ENCODE data around the gene CDC34. TPM values are rescaled to one million over a fixed set of nuclear protein-coding genes. Genes with fewer than 3 reads are reported as not detected.

CDC34 gene
- total RNA-seq, 4 donors from 2014 or later, result 72.0 to 116 (median 103) TPM

DNA sequence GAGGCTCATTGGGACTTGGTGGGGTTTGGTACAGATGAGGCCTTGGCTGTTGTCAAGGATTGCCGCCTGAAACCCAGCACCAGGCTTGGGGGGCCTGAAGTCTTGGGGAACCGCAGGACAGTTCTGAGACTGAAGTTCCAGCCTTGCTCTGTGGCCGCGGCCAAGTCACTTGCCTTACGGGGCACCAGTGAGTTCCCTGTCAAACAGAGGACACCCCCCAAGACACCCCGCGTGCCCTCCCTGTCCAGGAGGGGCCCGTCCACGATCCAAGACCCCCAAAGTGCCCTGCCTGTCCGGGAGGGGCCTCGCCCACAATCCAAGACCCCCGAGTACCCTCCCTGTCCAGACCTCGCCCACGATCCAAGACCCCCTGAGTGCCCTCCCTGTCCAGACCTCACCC, 2.5 kb downstream of the CDC34 start:
- peaks cover 0 to 19% (median 4%) of the 10 kb centered on the region in 4 donors for H3K36me3 ChIP-seq
- in situ Hi-C loops (cut with MboI; ENCODE audit: low pct_ligation_motif_present in 1 of 4, low pct_unique_long_range_greater_than_20kb in 1 of 4, low sequenced_read_pairs in 3 of 4) (no loop called here), intact Hi-C loops (cut with DNase I; ENCODE audit: low total_unique reads) (loop anchor here (5.0 kb wide), 1 partner anchor 38 kb away; the partner anchor contains the start of gene BSG)
- H3K9me3 ChIP-seq, result no peaks in the 10 kb centered on the region
- WGBS, 2 donors (ENCODE audit: low coverage in 1 of 2), result 80 to 86% methylated on average over 1 to 11 of the region's 14 CpGs
- peak; percentile 14 for DNase-seq
- peak overlapping the region in 1 of 4 donors; percentile 94 for H3K4me3 ChIP-seq
- H3K27me3 ChIP-seq, result no peaks in the 10 kb centered on the region
- H3K4me1 ChIP-seq, result peaks cover 14 to 32% (median 28%) of the 10 kb centered on the region in 4 donors
- TF ChIP-seq, protein P1, sequence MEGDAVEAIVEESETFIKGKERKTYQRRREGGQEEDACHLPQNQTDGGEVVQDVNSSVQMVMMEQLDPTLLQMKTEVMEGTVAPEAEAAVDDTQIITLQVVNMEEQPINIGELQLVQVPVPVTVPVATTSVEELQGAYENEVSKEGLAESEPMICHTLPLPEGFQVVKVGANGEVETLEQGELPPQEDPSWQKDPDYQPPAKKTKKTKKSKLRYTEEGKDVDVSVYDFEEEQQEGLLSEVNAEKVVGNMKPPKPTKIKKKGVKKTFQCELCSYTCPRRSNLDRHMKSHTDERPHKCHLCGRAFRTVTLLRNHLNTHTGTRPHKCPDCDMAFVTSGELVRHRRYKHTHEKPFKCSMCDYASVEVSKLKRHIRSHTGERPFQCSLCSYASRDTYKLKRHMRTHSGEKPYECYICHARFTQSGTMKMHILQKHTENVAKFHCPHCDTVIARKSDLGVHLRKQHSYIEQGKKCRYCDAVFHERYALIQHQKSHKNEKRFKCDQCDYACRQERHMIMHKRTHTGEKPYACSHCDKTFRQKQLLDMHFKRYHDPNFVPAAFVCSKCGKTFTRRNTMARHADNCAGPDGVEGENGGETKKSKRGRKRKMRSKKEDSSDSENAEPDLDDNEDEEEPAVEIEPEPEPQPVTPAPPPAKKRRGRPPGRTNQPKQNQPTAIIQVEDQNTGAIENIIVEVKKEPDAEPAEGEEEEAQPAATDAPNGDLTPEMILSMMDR (IDR thresholded peaks at IDR 0.05), result no peak
- TF ChIP-seq POLR2A (IDR thresholded peaks at IDR 0.05) (no peak), POLR2AphosphoS5 (IDR thresholded peaks at IDR 0.05) (no peak)
- peak overlapping the region; percentile 99 for H3K27ac ChIP-seq

DNA sequence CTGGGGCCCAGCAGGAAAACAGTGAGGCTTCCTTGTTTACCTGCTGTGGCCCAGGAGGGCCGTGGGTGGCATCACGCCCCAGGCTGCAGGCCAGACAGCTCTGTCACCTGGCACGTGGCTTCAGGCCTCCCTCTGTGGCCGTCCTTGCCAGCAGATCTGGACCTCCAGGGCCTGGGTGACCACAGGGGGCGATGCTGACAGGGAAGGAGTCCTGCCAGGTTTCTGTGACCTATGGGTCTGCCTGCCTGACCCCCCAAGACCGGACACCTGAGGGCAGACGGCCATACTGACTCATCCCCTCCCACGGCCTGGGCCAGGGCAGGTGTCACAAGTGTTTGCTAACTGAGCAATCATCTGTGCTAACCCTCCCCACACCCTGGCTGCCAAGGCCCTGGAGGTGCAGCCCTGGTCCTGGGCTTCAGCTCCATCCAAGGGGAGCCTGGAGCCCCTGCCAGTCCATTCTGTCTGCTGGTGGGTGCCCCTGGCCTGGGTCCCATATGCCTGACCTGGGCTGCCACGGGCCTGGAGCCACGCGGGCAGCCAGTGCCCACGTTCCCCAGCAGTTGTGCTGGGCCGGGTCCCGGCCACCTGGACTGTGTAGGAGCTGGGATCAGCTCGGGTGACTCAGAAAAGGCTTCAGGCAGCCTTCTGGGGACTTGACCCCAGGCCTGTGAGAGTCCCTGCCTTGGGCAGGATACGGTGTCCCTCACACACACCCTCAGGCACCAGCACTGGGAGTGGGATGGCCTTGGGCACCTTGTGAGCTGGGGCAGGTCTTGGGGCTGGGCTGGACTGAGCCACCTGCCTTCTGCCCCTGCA, 3.7 kb downstream of the CDC34 start:
- H3K27me3 ChIP-seq, result no peaks in the 10 kb centered on the region
- peak overlapping the region in 2 of 4 donors; percentile 7 to 24 for H3K27ac ChIP-seq
- peak; percentile 16 for DNase-seq
- intact Hi-C loops (cut with DNase I; ENCODE audit: low total_unique reads) (no loop called here), in situ Hi-C loops (cut with MboI; ENCODE audit: low pct_ligation_motif_present in 1 of 4, low pct_unique_long_range_greater_than_20kb in 1 of 4, low sequenced_read_pairs in 3 of 4) (no loop called here)
- no peaks in the 10 kb centered on the region for H3K9me3 ChIP-seq
- 58% methylated on average over 14 of the region's 16 CpGs; no CpG with 5 or more reads in 1 of the 2 donors for WGBS, 2 donors (ENCODE audit: low coverage in 1 of 2)
- peaks cover 14 to 32% (median 28%) of the 10 kb centered on the region in 4 donors for H3K4me1 ChIP-seq
- no peak for TF ChIP-seq POLR2A (IDR thresholded peaks at IDR 0.05)
- TF ChIP-seq, protein P1 (IDR thresholded peaks at IDR 0.05), result no peak
- no peak for TF ChIP-seq POLR2AphosphoS5 (IDR thresholded peaks at IDR 0.05)
- no peak for TF ChIP-seq EP300 (IDR thresholded peaks at IDR 0.05; ENCODE audit: low read depth)
- peaks cover 0 to 25% (median 4%) of the 10 kb centered on the region in 4 donors for H3K36me3 ChIP-seq
- H3K4me3 ChIP-seq, result no peak overlapping the region

GRCh38 chr19:536031-536880, 4.7 kb downstream of the CDC34 start:
- Histone ChIP-seq H3K36me3 (peaks cover 0 to 25% (median 4%) of the 10 kb centered on the region in 4 donors), H3K27ac (no peak overlapping the region), H3K27me3 (no peaks in the 10 kb centered on the region), H3K4me1 (peaks cover 14 to 27% (median 23%) of the 10 kb centered on the region in 4 donors), H3K4me3 (no peak overlapping the region), H3K9me3 (no peaks in the 10 kb centered on the region)
- intact Hi-C loops (cut with DNase I; ENCODE audit: low total_unique reads) (no loop called here), in situ Hi-C loops (cut with MboI; ENCODE audit: low pct_ligation_motif_present in 1 of 4, low pct_unique_long_range_greater_than_20kb in 1 of 4, low sequenced_read_pairs in 3 of 4) (no loop called here)
- 85 to 95% methylated on average over 14 to 49 of the region's 55 CpGs for WGBS, 2 donors (ENCODE audit: low coverage in 1 of 2)
- TF ChIP-seq POLR2AphosphoS5 (IDR thresholded peaks at IDR 0.05), result no peak
- no peak for TF ChIP-seq EP300 (IDR thresholded peaks at IDR 0.05; ENCODE audit: low read depth)
- no peak for TF ChIP-seq POLR2A (IDR thresholded peaks at IDR 0.05)
- TF ChIP-seq, protein P1 (IDR thresholded peaks at IDR 0.05), result no peak
- DNase-seq, result peak; percentile 8

DNA sequence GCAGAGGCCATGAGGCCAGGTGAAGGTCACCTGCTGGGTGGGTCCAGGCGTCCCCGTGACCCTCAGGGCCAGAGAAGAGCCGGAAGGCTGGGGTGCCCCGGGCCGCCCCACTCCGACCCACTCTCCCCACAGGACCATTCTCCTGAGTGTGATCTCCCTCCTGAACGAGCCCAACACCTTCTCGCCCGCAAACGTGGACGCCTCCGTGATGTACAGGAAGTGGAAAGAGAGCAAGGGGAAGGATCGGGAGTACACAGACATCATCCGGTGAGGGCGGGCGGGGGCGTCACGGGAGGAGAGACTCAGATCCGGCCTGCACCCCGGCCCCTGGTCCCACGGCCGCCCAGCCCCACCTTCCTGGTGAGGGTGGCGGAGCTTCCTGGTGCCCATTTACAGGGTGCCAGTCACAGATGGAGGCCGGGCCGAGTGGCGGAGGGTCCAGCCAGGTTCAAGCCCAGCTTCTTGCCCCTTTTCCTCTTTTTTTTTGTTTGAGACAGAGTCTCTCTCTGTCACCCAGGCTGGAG, 5.4 kb downstream of the CDC34 start:
- in situ Hi-C loops (cut with MboI; ENCODE audit: low pct_ligation_motif_present in 1 of 4, low pct_unique_long_range_greater_than_20kb in 1 of 4, low sequenced_read_pairs in 3 of 4) (no loop called here), intact Hi-C loops (cut with DNase I; ENCODE audit: low total_unique reads) (no loop called here)
- H3K36me3 ChIP-seq, result peaks cover 0 to 28% (median 4%) of the 10 kb centered on the region in 4 donors
- no peaks in the 10 kb centered on the region for H3K9me3 ChIP-seq
- H3K27ac ChIP-seq, result no peak overlapping the region
- TF ChIP-seq, protein P1 (IDR thresholded peaks at IDR 0.05), result no peak
- TF ChIP-seq EP300 (IDR thresholded peaks at IDR 0.05; ENCODE audit: low read depth), result no peak
- DNase-seq, result no peak
- peaks cover 14 to 27% (median 23%) of the 10 kb centered on the region in 4 donors for H3K4me1 ChIP-seq
- no peak overlapping the region for H3K4me3 ChIP-seq
- H3K27me3 ChIP-seq, result no peaks in the 10 kb centered on the region
- 94 to 95% methylated on average over 10 to 26 of the region's 26 CpGs for WGBS, 2 donors (ENCODE audit: low coverage in 1 of 2)
